AG04450 (cell line): ENCODE measurements around the gene LAMA5. TPM values are rescaled to one million over a fixed set of nuclear protein-coding genes. Genes with fewer than 3 reads are reported as not detected.

Experiments used
- CTCF ChIA-PET: fragments of 300-600, 350-600 bp; formaldehyde crosslinking; extraction: SDS; loops from one replicate; lab custom pipeline; 2022; ENCODE audit warnings: antibody characterized with exemption, inconsistent platforms; lab: Charles Lee
- POLR2A ChIA-PET: fragments of 350-600 bp; formaldehyde crosslinking; extraction: SDS; loops from one replicate; lab custom pipeline; 2021; ENCODE audit warnings: antibody characterized with exemption, inconsistent platforms; lab: Yijun Ruan, JAX
- DNase-seq: peaks from one replicate; pipeline ENCODE4 v3.0.0-alpha.2; 2011; ENCODE audit warnings: low read depth, low spot score
- H3K27ac ChIP-seq: one replicate; pipeline ENCODE4 v1.5.1; 2012; ENCODE audit warnings: low read depth, low read length, control low read depth
- H3K27me3 ChIP-seq: one replicate; pipeline ENCODE4 v1.6.0; 2012; ENCODE audit warnings: low read length; ENCODE audit not compliant: control insufficient read depth, insufficient read depth
- H3K4me3 ChIP-seq: 2 replicates; pipeline ENCODE4 v1.5.1; 2011; ENCODE audit warnings: mild to moderate bottlenecking, low read depth, low read length, control low read depth
- H3K9me3 ChIP-seq: 2 replicates; pipeline ENCODE4 v1.5.1; 2012; ENCODE audit warnings: low read length; ENCODE audit not compliant: control insufficient read depth, insufficient read depth
- CTCF ChIP-seq: IDR thresholded peaks from 2 replicates; pipeline ENCODE4 v1.5.1; 2011; ENCODE audit warnings: low read depth, low read length, control low read depth, inconsistent platforms
- polyA plus RNA-seq: library from polyadenylated mRNA; depleted of rRNA; stranded (reverse); fragments of >200 nt; gene quantifications from 2 replicates; pipeline ENCODE4 v1.2.3, GENCODE V29; 2011

LAMA5 gene
- polyA plus RNA-seq, 1 experiment = 1.9 TPM

- Histone ChIP-seq H3K9me3 (peaks cover 11% of the 10 kb centered on the region; the same call in 1 of the 2 replicates), H3K27me3 (no peaks in the 10 kb centered on the region), H3K27ac (no peak overlapping the region), H3K4me3 (no peak overlapping the region)
- POLR2A ChIA-PET = no interaction called here
- CTCF ChIA-PET = no interaction called here
- no peak for TF ChIP-seq CTCF
- DNase-seq = no peak
Observed at GRCh38 chr20:62313460-62314338, 53.4 kb downstream of the LAMA5 start.

GRCh38 chr20:62313021-62313420 lies 54.1 kb downstream of the LAMA5 start:
- ChIA-PET CTCF (interaction anchor here (0.7 kb wide), 1 partner anchor 97 kb away, joined by 4 read pairs; no protein-coding TSS in a partner anchor), POLR2A (no interaction called here)
- H3K27ac ChIP-seq = no peak overlapping the region
- TF ChIP-seq CTCF = no peak
- DNase-seq = no peak
- H3K9me3 ChIP-seq = peaks cover 5% of the 10 kb centered on the region; the same call in 1 of the 2 replicates
- H3K27me3 ChIP-seq = no peaks in the 10 kb centered on the region
- no peak overlapping the region for H3K4me3 ChIP-seq

GRCh38 chr20:62312662-62312977 lies 54.5 kb downstream of the LAMA5 start:
- POLR2A ChIA-PET = no interaction called here
- H3K27ac ChIP-seq = no peak overlapping the region
- peaks cover 5% of the 10 kb centered on the region; the same call in 1 of the 2 replicates for H3K9me3 ChIP-seq
- DNase-seq = no peak
- H3K27me3 ChIP-seq = no peaks in the 10 kb centered on the region
- TF ChIP-seq CTCF = no peak
- no peak overlapping the region for H3K4me3 ChIP-seq
- CTCF ChIA-PET = interaction anchor here (0.7 kb wide), 1 partner anchor 98 kb away, joined by 4 read pairs; no protein-coding TSS in a partner anchor

- Histone ChIP-seq H3K9me3 (peaks cover under 1% of the 10 kb centered on the region; the same call in 1 of the 2 replicates), H3K27ac (no peak overlapping the region), H3K27me3 (no peaks in the 10 kb centered on the region), H3K4me3 (no peak overlapping the region)
- CTCF ChIA-PET = interaction anchor here (0.7 kb wide), 1 partner anchor 98 kb away, joined by 4 read pairs; no protein-coding TSS in a partner anchor
- TF ChIP-seq CTCF = no peak
- no peak for DNase-seq
- POLR2A ChIA-PET = no interaction called here
Observed at GRCh38 chr20:62311832-62312661, 55.1 kb downstream of the LAMA5 start.
